BLaER1 treated with 17β-estradiol and CSF1 and Interleukin-3, amounts not matched to agents 10 nM and 100 nM (cell line): ENCODE data around the gene GET4.

ENCODE experiments used
- H3K27ac ChIP-seq, 11 experiments: shearing (Covaris generic); formaldehyde crosslinking; 2 replicates each; pipeline ENCODE4 v1.8.1; 2022
- H3K27me3 ChIP-seq, 11 experiments: shearing (Covaris generic); formaldehyde crosslinking; 2 replicates each; pipeline ENCODE4 v1.8.1; 2022
- H3K36me3 ChIP-seq, 11 experiments: shearing (Covaris generic); formaldehyde crosslinking; 2 replicates each; pipeline ENCODE4 v1.8.1; 2022
- H3K4me1 ChIP-seq, 10 experiments: shearing (Covaris generic); formaldehyde crosslinking; 2 replicates each; pipeline ENCODE4 v1.8.1; 2022
- H3K4me2 ChIP-seq, 11 experiments: shearing (Covaris generic); formaldehyde crosslinking; 2 replicates each; pipeline ENCODE4 v1.8.1; 2022
- H3K4me3 ChIP-seq, 10 experiments: shearing (Covaris generic); formaldehyde crosslinking; 2 replicates each; pipeline ENCODE4 v1.8.1; 2022
- H3K9ac ChIP-seq, 11 experiments: shearing (Covaris generic); formaldehyde crosslinking; 2 replicates each; pipeline ENCODE4 v1.8.1; 2022
- H3K9me3 ChIP-seq, 11 experiments: shearing (Covaris generic); formaldehyde crosslinking; replicated peaks in 1 of 11; 2 replicates each; pipeline ENCODE4 v1.8.1; 2022
- H4K20me1 ChIP-seq, 11 experiments: shearing (Covaris generic); formaldehyde crosslinking; 2 replicates each; pipeline ENCODE4 v1.8.1; 2022
- Cebpa-rat ChIP-seq, 11 experiments: shearing (Covaris generic); IDR thresholded peaks; 2 replicates each; pipeline ENCODE4 v1.8.1; 2022

The GET4 gene

GRCh38 chr7:851204-851603 is 25.1 kb upstream of the GET4 start:
- peaks cover 89 to 100% (median 96%) of the 10 kb centered on the region in 11 experiments for H3K36me3 ChIP-seq
- H3K9ac ChIP-seq, result no peak overlapping the region

GRCh38 chr7:853366-854117 is 22.8 kb upstream of the GET4 start:
- no peak overlapping the region for H3K9ac ChIP-seq
- H3K27ac ChIP-seq, result no peak overlapping the region
- no peaks in the 10 kb centered on the region for H3K9me3 ChIP-seq
- H3K4me2 ChIP-seq, result no peak overlapping the region
- peaks cover 99 to 100% (median 100%) of the 10 kb centered on the region in 11 experiments for H3K36me3 ChIP-seq
- no peaks in the 10 kb centered on the region for H3K4me1 ChIP-seq
- no peak for TF ChIP-seq Cebpa-rat (IDR thresholded peaks at IDR 0.05)
- H3K4me3 ChIP-seq, result no peak overlapping the region
- H4K20me1 ChIP-seq, result peaks cover 4 to 96% (median 46%) of the 10 kb centered on the region in 11 experiments; a peak in 21 of 22 replicates
- H3K27me3 ChIP-seq, result no peaks in the 10 kb centered on the region

More at GRCh38 chr7:851204-851603, 25.1 kb upstream of the GET4 start:
- Histone ChIP-seq H3K4me2 (no peak overlapping the region), H3K9me3 (peaks cover 0 to 18% (median 0%) of the 10 kb centered on the region in 11 experiments; a peak in 9 of 22 replicates), H3K27ac (no peak overlapping the region), H3K27me3 (no peaks in the 10 kb centered on the region), H4K20me1 (peaks cover 4 to 92% (median 65%) of the 10 kb centered on the region in 11 experiments; a peak in 21 of 22 replicates), H3K4me1 (no peaks in the 10 kb centered on the region), H3K4me3 (no peak overlapping the region)
- no peak for TF ChIP-seq Cebpa-rat (IDR thresholded peaks at IDR 0.05)

GRCh38 chr7:854118-854775 is 22.1 kb upstream of the GET4 start:
- H4K20me1 ChIP-seq, result peaks cover 4 to 94% (median 41%) of the 10 kb centered on the region in 11 experiments; a peak in 20 of 22 replicates
- H3K9me3 ChIP-seq, result no peaks in the 10 kb centered on the region
- no peaks in the 10 kb centered on the region for H3K27me3 ChIP-seq
- H3K4me1 ChIP-seq, result no peaks in the 10 kb centered on the region
- peaks cover 100% of the 10 kb centered on the region in 11 experiments for H3K36me3 ChIP-seq
- H3K4me3 ChIP-seq, result no peak overlapping the region
- H3K4me2 ChIP-seq, result no peak overlapping the region
- no peak overlapping the region for H3K9ac ChIP-seq
- TF ChIP-seq Cebpa-rat (IDR thresholded peaks at IDR 0.05), result no peak
- no peak overlapping the region for H3K27ac ChIP-seq

GRCh38 chr7:855686-856369 is 20.5 kb upstream of the GET4 start:
- no peaks in the 10 kb centered on the region for H3K27me3 ChIP-seq
- TF ChIP-seq Cebpa-rat (IDR thresholded peaks at IDR 0.05), result no peak
- H3K36me3 ChIP-seq, result peaks cover 99 to 100% (median 100%) of the 10 kb centered on the region in 11 experiments
- H3K4me2 ChIP-seq, result no peak overlapping the region
- H3K4me3 ChIP-seq, result no peak overlapping the region
- H4K20me1 ChIP-seq, result peaks cover 3 to 94% (median 36%) of the 10 kb centered on the region in 11 experiments; a peak in 20 of 22 replicates
- no peaks in the 10 kb centered on the region for H3K9me3 ChIP-seq
- H3K4me1 ChIP-seq, result no peaks in the 10 kb centered on the region
- H3K27ac ChIP-seq, result no peak overlapping the region
- 0 out of 22 replicates have a peak overlapping the region, but pooled peaks of 1 of the 11 experiments have one; percentile 4 for H3K9ac ChIP-seq

GRCh38 chr7:856444-857095 is 19.8 kb upstream of the GET4 start:
- Histone ChIP-seq H4K20me1 (peaks cover 0 to 94% (median 29%) of the 10 kb centered on the region in 11 experiments; a peak in 18 of 22 replicates), H3K27me3 (no peaks in the 10 kb centered on the region), H3K36me3 (peaks cover 99 to 100% (median 100%) of the 10 kb centered on the region in 11 experiments), H3K9me3 (no peaks in the 10 kb centered on the region), H3K4me2 (no peak overlapping the region), H3K9ac (no peak overlapping the region), H3K4me1 (no peaks in the 10 kb centered on the region), H3K27ac (no peak overlapping the region), H3K4me3 (no peak overlapping the region)
- no peak for TF ChIP-seq Cebpa-rat (IDR thresholded peaks at IDR 0.05)

GRCh38 chr7:857661-858060 is 18.7 kb upstream of the GET4 start:
- peaks cover 99 to 100% (median 100%) of the 10 kb centered on the region in 11 experiments for H3K36me3 ChIP-seq
- no peak for TF ChIP-seq Cebpa-rat (IDR thresholded peaks at IDR 0.05)
- H3K4me2 ChIP-seq, result no peak overlapping the region

GRCh38 chr7:859359-860030 is 16.9 kb upstream of the GET4 start:
- Histone ChIP-seq H3K4me1 (peaks cover 0 to 6% (median 0%) of the 10 kb centered on the region in 10 experiments; a peak in 4 of 20 replicates), H3K4me2 (no peak overlapping the region), H4K20me1 (peaks cover 0 to 82% (median 15%) of the 10 kb centered on the region in 11 experiments; a peak in 13 of 22 replicates), H3K4me3 (no peak overlapping the region), H3K9me3 (no peaks in the 10 kb centered on the region), H3K36me3 (peaks cover 98 to 100% (median 99%) of the 10 kb centered on the region in 11 experiments), H3K9ac (no peak overlapping the region), H3K27me3 (no peaks in the 10 kb centered on the region), H3K27ac (no peak overlapping the region)
- no peak for TF ChIP-seq Cebpa-rat (IDR thresholded peaks at IDR 0.05)

More at GRCh38 chr7:857661-858060, 18.7 kb upstream of the GET4 start:
- H3K4me3 ChIP-seq, result no peak overlapping the region
- peaks cover 0 to 90% (median 21%) of the 10 kb centered on the region in 11 experiments; a peak in 16 of 22 replicates for H4K20me1 ChIP-seq
- no peaks in the 10 kb centered on the region for H3K4me1 ChIP-seq
- no peaks in the 10 kb centered on the region for H3K9me3 ChIP-seq
- no peak overlapping the region; a peak in 1 of 22 replicates for H3K9ac ChIP-seq
- no peak overlapping the region for H3K27ac ChIP-seq
- H3K27me3 ChIP-seq, result no peaks in the 10 kb centered on the region

GRCh38 chr7:860149-860548 is 16.2 kb upstream of the GET4 start:
- no peak overlapping the region for H3K4me2 ChIP-seq
- peaks cover 0 to 76% (median 15%) of the 10 kb centered on the region in 11 experiments; a peak in 12 of 22 replicates for H4K20me1 ChIP-seq
- TF ChIP-seq Cebpa-rat (IDR thresholded peaks at IDR 0.05), result no peak
- H3K36me3 ChIP-seq, result peaks cover 97 to 100% (median 99%) of the 10 kb centered on the region in 11 experiments
- H3K4me1 ChIP-seq, result peaks cover 0 to 6% (median 0%) of the 10 kb centered on the region in 10 experiments; a peak in 4 of 20 replicates
- no peak overlapping the region for H3K9ac ChIP-seq
- H3K4me3 ChIP-seq, result no peak overlapping the region
- H3K27me3 ChIP-seq, result no peaks in the 10 kb centered on the region
- H3K27ac ChIP-seq, result no peak overlapping the region
- no peaks in the 10 kb centered on the region for H3K9me3 ChIP-seq
